Gastroesophageal sphincter (tissue), 3 donors: ENCODE results near the gene CCDC83.

Experiments
- EP300 ChIP-seq: sonication (generic); formaldehyde crosslinking; IDR thresholded peaks from one replicate; pipeline ENCODE4 v1.6.1; 2017; ENCODE audit warnings: antibody characterized with exemption, mild to moderate bottlenecking
- POLR2A ChIP-seq, 2 donors: fragments of 450-650 bp; IDR thresholded peaks; one replicate each; pipeline ENCODE4 v1.6.1; 2017; ENCODE audit warnings: antibody characterized with exemption in 2 of 2, mild to moderate bottlenecking in 2 of 2, moderate library complexity in 1 of 2
- POLR2AphosphoS5 ChIP-seq: sonication (generic); formaldehyde crosslinking; IDR thresholded peaks from one replicate; pipeline ENCODE4 v1.6.1; 2017; ENCODE audit warnings: antibody characterized with exemption
- TF ChIP-seq, protein P1 (sequence below), 4 experiments: fragments of 200-600 bp in 2 of 4; fragments of 450-650 bp in 2 of 4; sonication (generic) in 1 of 4; IDR thresholded peaks; one replicate each; pipeline ENCODE4 v1.5.1; 2017 to 2019; ENCODE audit warnings: antibody characterized with exemption in 4 of 4, mild to moderate bottlenecking in 2 of 4, moderate library complexity in 2 of 4

DNA sequence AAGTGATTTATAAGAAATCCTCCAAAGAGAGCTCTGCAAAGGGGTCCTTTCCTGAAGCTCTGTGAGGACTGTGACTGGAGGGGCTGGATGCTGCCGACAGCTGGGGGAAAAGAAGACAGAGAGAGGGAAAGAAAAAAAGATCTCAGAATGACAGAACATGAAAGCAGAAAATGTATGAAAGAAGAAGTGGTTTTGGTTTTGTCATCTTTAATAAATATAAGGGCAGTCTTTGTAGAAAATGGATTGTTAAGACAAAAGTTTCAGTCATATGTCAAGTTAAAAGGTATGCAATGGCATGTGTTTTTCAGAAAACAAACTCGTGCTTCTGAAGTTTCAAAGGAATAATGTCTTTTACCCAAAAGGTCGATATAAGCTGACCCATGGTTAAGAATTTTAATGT, 105.5 kb downstream of the CCDC83 start:
- TF ChIP-seq, protein P1, sequence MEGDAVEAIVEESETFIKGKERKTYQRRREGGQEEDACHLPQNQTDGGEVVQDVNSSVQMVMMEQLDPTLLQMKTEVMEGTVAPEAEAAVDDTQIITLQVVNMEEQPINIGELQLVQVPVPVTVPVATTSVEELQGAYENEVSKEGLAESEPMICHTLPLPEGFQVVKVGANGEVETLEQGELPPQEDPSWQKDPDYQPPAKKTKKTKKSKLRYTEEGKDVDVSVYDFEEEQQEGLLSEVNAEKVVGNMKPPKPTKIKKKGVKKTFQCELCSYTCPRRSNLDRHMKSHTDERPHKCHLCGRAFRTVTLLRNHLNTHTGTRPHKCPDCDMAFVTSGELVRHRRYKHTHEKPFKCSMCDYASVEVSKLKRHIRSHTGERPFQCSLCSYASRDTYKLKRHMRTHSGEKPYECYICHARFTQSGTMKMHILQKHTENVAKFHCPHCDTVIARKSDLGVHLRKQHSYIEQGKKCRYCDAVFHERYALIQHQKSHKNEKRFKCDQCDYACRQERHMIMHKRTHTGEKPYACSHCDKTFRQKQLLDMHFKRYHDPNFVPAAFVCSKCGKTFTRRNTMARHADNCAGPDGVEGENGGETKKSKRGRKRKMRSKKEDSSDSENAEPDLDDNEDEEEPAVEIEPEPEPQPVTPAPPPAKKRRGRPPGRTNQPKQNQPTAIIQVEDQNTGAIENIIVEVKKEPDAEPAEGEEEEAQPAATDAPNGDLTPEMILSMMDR (IDR thresholded peaks at IDR 0.05) = no peak
- TF ChIP-seq POLR2A (IDR thresholded peaks at IDR 0.05) (no peak), POLR2AphosphoS5 (no peak), EP300 (no peak)
